Measurements from ENCODE around the gene C17orf50.
"Not testable (repeated sequence)": the region's sequence is repeated elsewhere in the genome, so short reads cannot be mapped to it uniquely, and the experiment has no call there.

C17orf50 gene

DNA sequence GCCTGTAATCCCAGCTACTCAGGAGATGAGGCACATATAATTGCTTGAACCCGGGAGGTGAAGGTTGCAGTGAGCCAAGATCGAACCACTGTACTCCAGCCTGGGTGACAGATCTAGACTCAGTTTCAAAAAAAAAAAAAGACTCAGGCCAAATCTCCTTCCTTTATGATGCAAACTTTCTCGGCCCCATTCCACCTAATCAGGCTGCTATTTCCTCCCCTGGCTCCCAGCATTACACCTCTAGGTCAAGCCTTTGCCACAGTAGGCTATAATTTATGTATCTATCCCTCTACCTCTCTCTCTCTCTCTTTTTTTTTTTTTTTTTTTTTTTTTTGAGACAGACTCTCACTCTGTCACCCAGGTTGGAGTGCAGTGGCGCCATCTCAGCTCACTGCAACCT is 9.1 kb upstream of the C17orf50 start:
- DNase-seq (ENCODE audit: low read depth in 1 of 2, low spot score in 1 of 2), result not testable (repeated sequence)

- no peak for DNase-seq (ENCODE audit: low read depth in 1 of 2, low spot score in 1 of 2)
Measured at GRCh38 chr17:35752471-35752870, 8.2 kb upstream of the C17orf50 start.

- DNase-seq (ENCODE audit: low read depth in 1 of 2, low spot score in 1 of 2), result no peak
Measured at GRCh38 chr17:35752945-35753764, 7.5 kb upstream of the C17orf50 start, which contains the start of gene GAS2L2. GAS2L2 (minus strand) TSS chr17:35753239; CDS start chr17:35752850, 389 bp downstream.

DNA sequence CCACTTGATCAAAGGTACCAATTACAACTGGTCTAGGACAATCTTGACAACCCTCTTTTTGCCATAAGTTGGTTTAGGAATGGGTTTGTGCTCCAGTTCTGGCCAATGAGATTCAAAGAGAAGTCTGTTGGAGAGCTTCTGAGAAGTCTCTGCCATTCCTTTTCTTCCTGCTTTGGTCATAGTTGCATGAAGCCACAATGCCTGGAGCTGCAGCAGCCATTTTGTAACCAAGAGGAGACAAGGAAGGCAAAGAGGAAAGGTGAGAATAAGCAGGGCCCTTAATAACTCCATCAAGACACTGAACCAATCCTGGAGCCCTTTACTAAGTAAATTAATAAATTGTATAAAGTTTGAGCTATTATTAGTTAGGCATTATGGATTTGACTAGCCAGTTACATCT is 3.4 kb upstream of the C17orf50 start:
- no peak for DNase-seq (ENCODE audit: low read depth in 1 of 2, low spot score in 1 of 2)

- no peak for DNase-seq (ENCODE audit: low read depth in 1 of 2, low spot score in 1 of 2)
Measured at GRCh38 chr17:35761601-35762000, 914 bp downstream of the C17orf50 start.

- DNase-seq (ENCODE audit: low read depth in 1 of 2, low spot score in 1 of 2), result no peak
Measured at GRCh38 chr17:35763767-35764122, 3.1 kb downstream of the C17orf50 start.

DNA sequence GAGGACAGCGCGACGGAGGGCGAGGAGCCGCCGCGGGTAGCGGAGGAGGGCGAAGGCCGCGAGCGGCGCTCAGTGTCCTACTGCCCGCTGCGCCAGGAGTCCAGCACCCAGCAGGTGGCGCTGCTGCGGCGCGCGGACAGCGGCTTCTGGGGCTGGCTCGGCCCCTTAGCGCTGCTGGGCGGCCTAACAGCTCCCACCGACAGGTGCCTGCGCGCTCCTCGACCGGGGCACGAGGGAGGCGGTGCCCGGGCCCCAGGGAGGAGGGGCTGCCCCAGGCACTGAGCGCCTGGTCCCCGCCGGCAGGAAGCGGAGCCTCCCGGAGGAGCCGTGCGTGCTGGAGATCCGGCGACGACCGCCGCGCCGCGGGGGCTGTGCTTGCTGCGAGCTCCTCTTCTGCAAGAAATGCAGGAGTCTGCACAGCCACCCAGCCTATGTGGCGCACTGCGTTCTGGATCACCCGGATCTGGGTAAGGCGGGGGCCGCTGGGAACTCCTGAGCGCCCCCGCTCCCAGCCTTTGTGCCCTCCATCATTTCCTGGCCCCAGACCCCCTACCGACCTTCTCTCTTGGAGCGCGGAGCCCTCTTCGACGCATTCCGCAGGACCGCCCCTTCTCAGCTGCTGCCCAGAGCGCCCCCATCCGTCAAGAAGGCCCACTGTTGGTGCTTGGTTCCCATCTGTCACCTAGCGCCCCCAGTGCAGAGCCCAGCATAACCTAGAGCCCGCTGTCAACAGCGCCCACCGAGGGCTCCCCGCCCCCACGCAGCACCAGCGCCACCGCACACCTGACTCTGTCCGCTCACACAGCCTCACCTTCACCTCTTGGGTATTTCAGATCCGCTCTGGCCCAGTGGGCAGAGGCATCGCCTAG is 3.7 kb downstream of the C17orf50 start:
- DNase-seq (ENCODE audit: low read depth in 1 of 2, low spot score in 1 of 2), result peak; percentile 75 to 79

GRCh38 chr17:35765086-35765710 is 4.5 kb downstream of the C17orf50 start:
- DNase-seq (ENCODE audit: low read depth in 1 of 2, low spot score in 1 of 2), result no peak

GRCh38 chr17:35765756-35766488 is 5.2 kb downstream of the C17orf50 start:
- no peak for DNase-seq (ENCODE audit: low read depth in 1 of 2, low spot score in 1 of 2)

DNA sequence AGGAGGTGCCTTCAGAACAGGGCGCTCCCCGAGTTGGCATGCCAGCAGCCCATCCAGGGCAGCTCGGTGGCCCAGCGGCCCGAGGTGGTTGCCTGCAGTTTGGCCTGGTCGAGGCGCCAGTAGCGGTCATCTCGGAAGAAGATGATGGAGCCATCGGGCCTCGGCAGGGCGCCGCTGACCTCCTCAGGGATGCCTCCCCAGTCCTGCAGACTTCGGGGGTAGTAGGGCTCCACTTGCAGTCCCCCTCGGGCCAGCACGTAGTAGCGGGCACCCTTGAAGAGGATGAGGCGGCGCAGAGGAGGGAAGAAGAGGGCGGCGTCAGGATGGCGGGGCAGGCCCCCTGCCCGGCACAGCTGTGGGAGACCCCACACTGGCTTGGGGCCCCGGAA is 5.8 kb downstream of the C17orf50 start:
- DNase-seq (ENCODE audit: low read depth in 1 of 2, low spot score in 1 of 2), result no peak

DNA sequence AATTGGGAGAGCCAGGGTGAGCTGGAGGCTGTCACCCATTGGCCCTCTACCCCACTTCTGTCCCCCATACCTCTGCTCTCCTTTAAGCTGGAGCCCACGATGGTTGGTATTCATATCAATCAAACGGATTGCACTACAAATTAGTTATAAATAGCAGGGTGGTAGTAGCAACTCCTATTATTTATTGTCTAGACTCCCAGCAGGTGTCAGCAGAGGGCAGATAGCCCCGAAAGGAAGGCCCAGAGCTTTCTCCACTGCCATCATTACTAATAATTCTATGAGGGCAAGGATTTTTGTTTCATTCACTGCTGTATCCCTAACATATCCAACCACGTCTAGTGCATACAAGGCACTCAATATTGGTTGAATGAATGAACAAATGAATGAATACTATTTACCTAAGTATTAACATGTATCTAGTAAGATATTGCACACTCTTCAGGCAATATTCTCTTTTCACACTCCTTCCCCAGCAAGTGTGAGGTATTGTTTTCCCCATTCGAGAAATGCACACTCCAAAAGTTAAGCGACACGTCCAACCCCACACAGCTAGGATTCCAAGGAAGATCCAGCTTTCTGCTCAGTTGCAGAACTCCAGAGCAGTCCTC is 6.3 kb downstream of the C17orf50 start:
- no peak for DNase-seq (ENCODE audit: low read depth in 1 of 2, low spot score in 1 of 2)

DNA sequence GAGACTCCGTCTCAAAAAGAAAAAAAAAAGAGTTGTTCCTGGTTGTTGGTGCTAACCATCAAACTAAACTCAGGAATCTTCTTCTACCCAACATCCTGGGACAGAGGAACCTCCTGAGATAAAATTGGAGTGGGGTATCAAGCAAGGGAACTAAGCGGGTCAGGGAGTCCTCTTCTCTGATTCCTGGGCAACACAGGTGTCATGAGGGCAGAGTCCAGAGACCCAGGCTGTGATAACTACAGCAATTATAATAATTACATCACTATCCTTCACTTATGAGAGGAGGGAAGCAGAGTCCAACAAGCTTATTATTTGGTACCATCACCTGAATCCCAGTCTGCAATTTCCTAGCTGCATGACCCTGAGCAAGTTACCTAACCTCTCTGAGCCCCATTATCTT is 8.1 kb downstream of the C17orf50 start:
- DNase-seq (ENCODE audit: low read depth in 1 of 2, low spot score in 1 of 2), result no peak

DNA sequence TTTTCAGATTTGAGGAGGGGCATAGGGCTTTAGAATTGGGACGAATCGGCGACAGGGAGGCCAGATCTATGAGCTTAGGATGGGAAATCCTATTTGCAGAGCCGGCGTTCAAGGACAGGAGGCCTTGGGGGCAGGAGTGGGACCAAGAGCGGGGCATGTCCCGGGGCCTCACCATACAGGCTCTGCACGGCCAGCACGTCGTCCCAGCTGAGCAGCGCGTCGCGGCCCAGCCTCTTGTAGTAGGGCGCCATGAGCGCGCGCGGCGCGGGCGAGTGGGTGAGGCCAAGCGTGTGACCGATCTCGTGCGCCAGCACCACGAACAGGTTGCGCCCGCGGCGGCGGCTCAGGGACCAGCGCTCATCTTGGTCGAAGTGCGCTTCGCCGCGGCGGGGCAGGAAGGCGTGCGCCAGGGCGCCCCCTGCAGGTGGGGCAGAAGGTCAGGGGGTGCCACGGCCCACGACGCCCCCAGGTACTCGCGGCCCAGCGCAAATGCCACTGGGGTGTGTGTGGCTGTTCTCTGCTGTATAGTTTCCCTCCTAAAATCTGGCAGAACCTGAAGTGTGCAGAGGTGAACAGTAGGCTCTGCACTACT is 9.3 kb downstream of the C17orf50 start:
- DNase-seq (ENCODE audit: low read depth in 1 of 2, low spot score in 1 of 2), result no peak

- DNase-seq (ENCODE audit: low read depth in 1 of 2, low spot score in 1 of 2), result no peak
Measured at GRCh38 chr17:35773129-35773528, 12.4 kb downstream of the C17orf50 start.

DNA sequence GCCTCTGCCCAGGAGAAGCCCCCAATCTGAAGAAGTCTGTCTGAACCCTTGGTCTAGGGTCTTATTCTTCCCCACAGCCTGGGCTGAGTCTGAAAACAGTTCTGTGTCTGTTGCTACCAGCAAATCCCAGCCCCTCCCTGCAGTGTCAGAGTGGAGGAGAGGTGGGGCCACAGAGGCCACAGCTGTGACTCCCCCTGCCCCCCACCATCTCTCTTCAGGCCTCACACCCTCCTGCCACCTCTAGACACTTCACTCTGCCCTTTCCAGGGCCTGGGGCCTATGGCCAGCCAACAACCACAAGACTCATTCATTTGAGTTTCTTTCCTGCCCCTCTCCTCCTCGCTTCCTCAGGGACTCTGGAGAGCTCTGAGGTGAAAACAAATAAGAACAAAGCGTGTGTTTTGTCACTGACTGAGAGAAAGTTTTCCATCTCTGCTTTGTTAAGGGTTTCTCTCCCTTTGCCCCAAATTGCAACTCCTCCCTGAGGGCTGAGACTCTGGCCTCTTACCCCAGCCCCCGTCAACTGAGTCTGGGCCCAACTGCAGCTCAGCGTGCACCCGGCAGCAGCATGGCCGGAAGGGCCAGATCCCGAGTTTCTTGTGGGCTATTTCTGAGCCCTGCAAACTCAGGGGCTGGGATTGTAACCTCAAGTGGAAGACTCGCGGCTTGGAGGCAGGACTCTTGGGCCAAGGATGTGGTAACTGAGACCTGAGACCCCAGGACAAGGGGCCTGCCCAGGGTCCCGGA is 13.2 kb downstream of the C17orf50 start:
- DNase-seq (ENCODE audit: low read depth in 1 of 2, low spot score in 1 of 2), result no peak

- no peak for DNase-seq (ENCODE audit: low read depth in 1 of 2, low spot score in 1 of 2)
Measured at GRCh38 chr17:35774499-35774898, 13.8 kb downstream of the C17orf50 start.

- DNase-seq (ENCODE audit: low read depth in 1 of 2, low spot score in 1 of 2), result no peak
Measured at GRCh38 chr17:35775039-35775438, 14.4 kb downstream of the C17orf50 start.

DNA sequence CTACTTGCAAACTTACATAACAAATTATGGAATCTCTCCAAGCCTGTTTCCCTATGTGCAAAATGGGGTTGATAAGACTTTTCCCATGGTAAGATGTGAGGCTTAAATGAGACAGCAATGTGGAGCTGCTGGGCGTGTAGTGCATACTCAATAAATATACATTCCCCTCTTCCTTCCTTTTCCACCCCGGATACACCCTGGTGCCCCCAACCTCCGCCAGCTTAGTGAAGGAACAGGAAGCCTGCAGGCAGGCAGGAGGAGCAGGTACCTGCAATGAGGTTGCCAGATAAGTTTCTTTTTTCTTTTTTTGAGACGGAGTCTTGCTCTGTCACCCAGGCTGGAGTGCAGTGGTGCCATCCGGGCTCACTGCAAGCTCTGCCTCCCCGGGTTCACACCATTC is 14.9 kb downstream of the C17orf50 start:
- DNase-seq (ENCODE audit: low read depth in 1 of 2, low spot score in 1 of 2), result no peak

- DNase-seq (ENCODE audit: low read depth in 1 of 2, low spot score in 1 of 2), result no peak
Measured at GRCh38 chr17:35778641-35779196, 18.0 kb downstream of the C17orf50 start.
